Stimulated activated CD8-positive, alpha-beta memory T cell treated with anti-CD3 and anti-CD28 coated beads, Interleukin-12 subunit alpha, Interleukin-12 subunit beta, amount 100 ng/mL, for 24 hours (primary cell): Measurements from ENCODE around the gene SYNJ2.

Experiments used
- DNase-seq: peaks from one replicate; pipeline ENCODE4 v3.0.0-alpha.2; 2020; ENCODE audit errors: extremely low read depth

The SYNJ2 gene

DNA sequence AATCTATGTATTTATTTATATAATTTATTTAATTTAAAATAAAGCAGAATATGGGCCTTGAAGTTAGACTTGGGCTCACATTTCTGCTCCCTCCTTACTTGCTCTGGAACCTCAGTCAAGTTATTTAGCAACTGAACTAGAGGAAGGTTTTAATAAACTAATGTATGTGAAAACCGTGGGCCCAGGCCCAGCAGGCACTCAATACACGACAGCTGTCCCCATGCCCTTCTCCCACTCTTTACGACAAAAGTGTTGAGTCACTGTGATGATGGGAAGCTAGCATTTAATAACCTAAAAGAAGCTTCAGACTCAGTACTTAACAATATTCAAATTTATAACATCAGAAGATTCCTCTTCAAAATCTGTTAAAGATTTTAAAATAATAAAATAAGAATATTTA, 139.7 kb downstream of the SYNJ2 start:
- DNase-seq, result no peak

DNA sequence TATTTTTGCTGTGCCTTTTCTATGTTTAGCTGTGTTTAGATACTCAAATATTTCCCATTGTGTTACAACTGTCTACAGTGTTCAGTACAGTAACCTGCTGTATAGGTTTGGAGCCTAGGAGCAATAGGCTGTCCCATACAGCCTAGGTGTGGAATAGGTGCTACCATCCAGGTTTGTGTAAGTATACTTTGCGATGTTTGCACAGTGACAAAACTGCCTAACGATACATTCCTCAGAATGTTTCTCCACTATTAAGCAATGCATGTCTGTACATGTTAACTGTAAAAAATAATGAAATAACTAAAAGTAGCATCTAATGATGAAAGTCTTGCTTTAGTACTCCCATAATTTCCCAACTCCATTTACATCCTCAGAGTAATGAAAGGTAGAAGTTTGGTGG, 140.4 kb downstream of the SYNJ2 start:
- no peak for DNase-seq

DNA sequence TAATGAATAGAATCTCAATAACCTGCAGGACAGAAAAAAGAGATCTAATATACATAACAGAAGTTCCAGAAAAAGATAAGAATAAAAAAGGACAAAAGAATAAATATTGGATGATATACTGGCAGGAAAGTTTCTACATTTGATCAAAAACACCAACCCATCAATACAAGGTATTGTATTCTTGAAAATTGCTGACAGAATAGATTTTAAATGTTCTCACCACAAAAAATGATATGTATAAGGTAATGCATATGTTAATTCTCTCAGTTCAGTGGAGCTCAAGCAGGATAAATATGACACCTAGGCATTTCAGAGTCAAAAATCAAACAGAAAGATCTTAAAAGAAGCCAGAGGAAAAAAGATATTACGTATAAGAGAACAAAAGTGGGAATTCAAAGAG, 142.6 kb downstream of the SYNJ2 start:
- DNase-seq, result no peak

DNA sequence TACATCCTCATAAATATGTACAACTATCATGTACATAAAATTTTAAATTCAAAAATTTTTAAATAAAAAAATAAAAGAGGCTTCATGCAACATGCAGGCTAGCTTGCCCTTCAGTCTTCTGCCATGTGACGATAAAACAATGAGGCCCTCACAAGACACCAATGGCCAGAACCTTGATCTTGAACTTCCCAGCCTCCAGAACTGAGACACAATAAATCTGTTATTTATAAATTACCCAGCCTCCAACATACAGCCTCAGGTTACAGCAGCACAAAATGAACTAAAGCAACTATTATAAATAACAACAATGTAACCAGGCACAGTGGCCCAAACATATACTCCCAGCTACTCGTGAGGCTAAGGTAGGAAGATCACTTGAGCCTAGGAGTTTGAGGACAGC, 143.6 kb downstream of the SYNJ2 start:
- no peak for DNase-seq

DNA sequence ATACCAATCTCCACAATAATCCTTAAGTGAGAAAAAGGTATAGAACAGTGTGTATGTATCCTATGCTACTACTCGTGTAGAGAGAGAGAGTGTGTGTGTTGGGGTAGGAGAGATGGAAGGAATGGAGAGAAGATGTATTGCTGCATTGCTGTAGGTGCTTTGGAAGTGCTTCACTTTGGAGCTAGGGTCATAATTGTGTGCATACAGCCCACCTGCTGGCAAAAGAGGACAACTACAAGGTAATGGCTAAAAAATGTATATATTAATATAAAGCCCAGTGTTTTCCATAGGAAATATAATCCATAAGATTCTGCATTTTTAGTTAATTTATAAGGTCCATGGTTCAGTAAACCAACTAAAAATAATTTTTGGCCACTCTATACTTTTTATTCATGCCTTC, 150.3 kb downstream of the SYNJ2 start:
- DNase-seq, result no peak

DNA sequence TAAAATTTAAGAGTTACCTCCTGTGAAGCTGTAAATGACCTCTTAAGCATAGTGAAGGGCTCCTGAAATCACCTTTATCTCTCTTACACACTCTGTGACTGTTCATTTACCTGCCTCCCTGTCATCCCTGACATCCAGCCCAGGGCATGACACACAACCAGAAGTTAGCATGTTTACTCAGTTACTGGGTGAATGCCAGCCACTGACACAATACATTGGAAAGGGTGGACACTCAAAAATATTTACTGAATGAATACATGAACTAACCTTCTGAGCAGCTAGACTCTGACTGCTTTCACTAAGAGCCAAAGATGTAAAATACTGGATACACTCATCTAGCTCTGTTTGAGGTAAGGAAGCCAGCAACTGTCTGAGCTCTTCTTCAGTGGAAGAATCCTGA, 161.1 kb downstream of the SYNJ2 start:
- no peak for DNase-seq

DNA sequence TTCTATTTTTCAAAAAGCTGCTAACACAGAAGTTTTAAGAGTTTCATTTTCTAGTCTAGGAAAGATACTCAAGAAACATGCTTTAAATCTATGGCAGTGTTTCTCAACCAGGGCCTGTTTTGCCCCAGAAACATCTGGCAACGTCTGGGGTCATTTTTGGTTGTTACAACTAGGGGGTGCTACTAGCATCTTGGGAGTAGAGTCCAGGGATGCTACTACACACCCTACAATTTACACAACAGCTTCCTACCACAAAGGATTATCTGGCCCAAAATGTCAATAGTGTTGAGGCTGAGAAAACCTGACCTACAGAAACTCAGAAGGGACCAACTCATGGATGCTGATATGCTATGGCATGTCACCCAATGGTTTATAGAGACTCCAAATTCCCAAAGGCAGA, 162.0 kb downstream of the SYNJ2 start:
- no peak for DNase-seq
